HG02588 (cell line): Measurements from ENCODE around the gene PUS10.
"Not testable (repeated sequence)": the region's sequence is repeated elsewhere in the genome, so short reads cannot be mapped to it uniquely, and the experiment has no call there.

ENCODE experiments used
- ATAC-seq: cut with Tn5 transposase; IDR thresholded peaks from one replicate; pipeline ENCODE4 v1.9.1; 2021; ENCODE audit warnings: mild to moderate bottlenecking, moderate library complexity; ENCODE audit not compliant: unreplicated experiment

PUS10 gene

GRCh38 chr2:61017556-61018317, at the start of gene PUS10, which contains the start of gene PEX13:
Gene PUS10, minus strand, starts transcription at chr2:61018255. Its CDS starts 6,365 bp downstream, at chr2:61011890.
Gene PEX13, plus strand, starts transcription at chr2:61017720. Its CDS starts 40 bp downstream, at chr2:61017760.
- ATAC-seq: peak; percentile 81

GRCh38 chr2:61065714-61066709, 48.0 kb upstream of the PUS10 start, which contains the start of gene SANBR:
Gene SANBR, plus strand, starts transcription at chr2:61065871. Its CDS starts 4,480 bp downstream, at chr2:61070351.
- peak; percentile 96 for ATAC-seq

GRCh38 chr2:61059382-61059781, 41.3 kb upstream of the PUS10 start:
- ATAC-seq: no peak

GRCh38 chr2:61057562-61057961, 39.5 kb upstream of the PUS10 start:
- ATAC-seq: no peak

- no peak for ATAC-seq
Observed at GRCh38 chr2:61055557-61055956, 37.5 kb upstream of the PUS10 start.

GRCh38 chr2:61045999-61046398, 27.9 kb upstream of the PUS10 start:
- ATAC-seq: no peak

GRCh38 chr2:61045226-61045625, 27.2 kb upstream of the PUS10 start:
- no peak for ATAC-seq

GRCh38 chr2:61044636-61045035, 26.6 kb upstream of the PUS10 start:
- no peak for ATAC-seq

GRCh38 chr2:61042807-61043206, 24.8 kb upstream of the PUS10 start:
- no peak for ATAC-seq

GRCh38 chr2:61036643-61037042, 18.6 kb upstream of the PUS10 start:
- not testable (repeated sequence) for ATAC-seq

- ATAC-seq: not testable (repeated sequence)
Observed at GRCh38 chr2:61034592-61034991, 16.5 kb upstream of the PUS10 start.

GRCh38 chr2:61029533-61029932, 11.5 kb upstream of the PUS10 start:
- no peak for ATAC-seq

- ATAC-seq: no peak
Observed at GRCh38 chr2:61023670-61024069, 5.6 kb upstream of the PUS10 start.

GRCh38 chr2:61021228-61021660, 3.2 kb upstream of the PUS10 start:
- no peak for ATAC-seq

GRCh38 chr2:61018798-61019197, 743 bp upstream of the PUS10 start:
- no peak for ATAC-seq

- ATAC-seq: no peak
Observed at GRCh38 chr2:61018318-61018755, 282 bp upstream of the PUS10 start.

- ATAC-seq: peak; percentile 59
Observed at GRCh38 chr2:61017003-61017555, 976 bp downstream of the PUS10 start.

- ATAC-seq: peak; percentile 15
Observed at GRCh38 chr2:61016392-61017002, 1.6 kb downstream of the PUS10 start.

- no peak for ATAC-seq
Observed at GRCh38 chr2:61015976-61016375, 2.1 kb downstream of the PUS10 start.

- ATAC-seq: no peak
Observed at GRCh38 chr2:61014763-61015162, 3.3 kb downstream of the PUS10 start.

GRCh38 chr2:61013382-61013781, 4.7 kb downstream of the PUS10 start:
- ATAC-seq: no peak
